ENCODE results near the gene DIMT1.

DNA sequence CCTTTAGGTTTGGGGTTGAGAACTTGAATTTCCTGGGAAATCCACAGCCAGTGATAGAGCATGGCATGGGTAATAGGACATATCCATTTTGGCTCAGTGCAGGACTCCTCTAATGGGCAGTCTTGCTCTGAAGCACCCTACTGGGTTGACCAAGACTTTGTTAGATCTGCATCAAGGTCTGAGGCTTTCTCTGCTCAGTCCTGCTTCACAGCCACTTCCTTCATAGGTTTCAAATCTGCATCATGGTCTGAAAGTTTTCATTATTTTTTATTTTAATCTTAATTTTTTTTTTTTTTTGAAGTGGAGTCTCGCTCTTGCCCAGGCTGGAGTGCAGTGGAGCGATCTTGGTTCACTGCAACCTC lies 61.2 kb downstream of the DIMT1 start:
- TF ChIP-seq POLR2A (IDR thresholded peaks at IDR 0.05) (no peak), POLR2AphosphoS5 (IDR thresholded peaks at IDR 0.05) (no peak)
- TF ChIP-seq, protein P1, sequence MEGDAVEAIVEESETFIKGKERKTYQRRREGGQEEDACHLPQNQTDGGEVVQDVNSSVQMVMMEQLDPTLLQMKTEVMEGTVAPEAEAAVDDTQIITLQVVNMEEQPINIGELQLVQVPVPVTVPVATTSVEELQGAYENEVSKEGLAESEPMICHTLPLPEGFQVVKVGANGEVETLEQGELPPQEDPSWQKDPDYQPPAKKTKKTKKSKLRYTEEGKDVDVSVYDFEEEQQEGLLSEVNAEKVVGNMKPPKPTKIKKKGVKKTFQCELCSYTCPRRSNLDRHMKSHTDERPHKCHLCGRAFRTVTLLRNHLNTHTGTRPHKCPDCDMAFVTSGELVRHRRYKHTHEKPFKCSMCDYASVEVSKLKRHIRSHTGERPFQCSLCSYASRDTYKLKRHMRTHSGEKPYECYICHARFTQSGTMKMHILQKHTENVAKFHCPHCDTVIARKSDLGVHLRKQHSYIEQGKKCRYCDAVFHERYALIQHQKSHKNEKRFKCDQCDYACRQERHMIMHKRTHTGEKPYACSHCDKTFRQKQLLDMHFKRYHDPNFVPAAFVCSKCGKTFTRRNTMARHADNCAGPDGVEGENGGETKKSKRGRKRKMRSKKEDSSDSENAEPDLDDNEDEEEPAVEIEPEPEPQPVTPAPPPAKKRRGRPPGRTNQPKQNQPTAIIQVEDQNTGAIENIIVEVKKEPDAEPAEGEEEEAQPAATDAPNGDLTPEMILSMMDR (IDR thresholded peaks at IDR 0.05) = no peak

Data from prostate gland (tissue), 2 donors.